ENCODE measurements around the gene ST6GALNAC5.
"Not testable (repeated sequence)": the region's sequence is repeated elsewhere in the genome, so short reads cannot be mapped to it uniquely, and the experiment has no call there.

Gene ST6GALNAC5

DNA sequence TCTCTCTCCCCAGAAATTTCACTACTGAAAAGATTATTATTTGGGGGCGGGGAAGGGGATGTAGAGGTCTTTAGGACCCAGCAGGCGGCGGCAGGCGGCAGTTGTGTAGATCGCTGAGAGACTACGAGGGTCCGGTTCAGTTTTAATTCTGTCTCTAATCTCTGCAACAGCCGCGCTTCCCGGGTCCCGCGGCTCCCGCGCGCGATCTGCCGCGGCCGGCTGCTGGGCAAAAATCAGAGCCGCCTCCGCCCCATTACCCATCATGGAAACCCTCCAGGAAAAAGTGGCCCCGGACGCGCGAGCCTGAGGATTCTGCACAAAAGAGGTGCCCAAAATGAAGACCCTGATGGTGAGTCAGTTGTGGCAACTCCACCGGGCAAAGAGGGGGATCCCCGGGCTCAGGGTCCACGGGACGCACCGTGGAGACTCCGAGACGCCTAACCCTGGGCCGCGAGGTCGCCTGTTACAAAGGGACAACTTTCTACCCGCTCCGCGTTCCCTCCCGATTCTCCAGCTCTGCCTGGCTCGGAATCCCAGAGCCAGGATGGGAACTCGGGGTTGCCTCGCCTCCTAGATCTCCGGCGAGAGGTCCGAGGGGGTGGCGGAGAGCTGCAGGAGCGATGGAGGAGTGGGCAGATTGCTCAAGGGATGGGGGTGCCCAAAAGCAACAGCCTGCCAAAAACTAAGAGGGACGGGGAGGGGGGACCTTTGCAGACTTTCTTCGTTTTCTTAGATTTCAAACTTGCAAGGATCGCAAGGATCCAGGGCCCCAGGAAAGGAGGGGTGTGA, at the start of gene ST6GALNAC5:
Gene ST6GALNAC5, plus strand, starts transcription at position 139 of the 789 bp plus-strand sequence.
- no peak for DNase-seq

DNA sequence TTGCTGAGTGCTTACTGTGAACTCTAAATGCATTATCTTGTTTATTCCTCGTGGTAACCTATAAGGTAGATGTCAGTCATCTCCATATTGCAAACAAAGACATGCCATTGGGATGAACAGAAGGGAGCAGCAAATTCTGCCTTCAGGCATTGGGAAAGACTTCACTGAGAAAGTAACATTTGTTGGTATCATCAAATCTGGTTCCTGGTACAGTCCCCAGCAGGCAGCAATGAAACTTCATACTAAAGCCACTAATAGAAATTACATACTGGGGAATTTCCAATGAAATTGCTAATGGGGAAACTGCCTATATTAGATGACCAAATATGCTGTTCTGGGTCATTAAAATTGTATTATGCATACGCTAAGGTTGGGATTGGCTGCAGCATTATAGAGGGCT, 47.3 kb upstream of the ST6GALNAC5 start:
- DNase-seq: no peak

DNA sequence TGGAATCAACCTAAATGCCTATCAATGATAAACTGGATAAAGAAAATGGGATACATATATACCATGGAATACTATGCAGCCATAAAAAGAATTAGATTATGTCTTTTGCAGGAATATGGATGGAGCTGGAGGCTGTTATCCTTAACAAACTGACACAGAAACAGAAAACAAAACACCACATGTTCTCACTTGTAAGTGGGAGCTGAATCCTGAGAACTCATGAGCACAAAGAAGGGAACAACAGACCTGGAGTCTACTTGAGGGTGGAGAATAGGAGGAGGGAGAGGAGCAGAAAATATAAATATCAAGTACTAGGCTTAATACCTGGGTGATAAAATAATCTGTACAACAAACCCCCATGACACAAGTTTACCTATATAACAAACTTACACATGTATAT, 44.3 kb upstream of the ST6GALNAC5 start:
- DNase-seq: not testable (repeated sequence)

DNA sequence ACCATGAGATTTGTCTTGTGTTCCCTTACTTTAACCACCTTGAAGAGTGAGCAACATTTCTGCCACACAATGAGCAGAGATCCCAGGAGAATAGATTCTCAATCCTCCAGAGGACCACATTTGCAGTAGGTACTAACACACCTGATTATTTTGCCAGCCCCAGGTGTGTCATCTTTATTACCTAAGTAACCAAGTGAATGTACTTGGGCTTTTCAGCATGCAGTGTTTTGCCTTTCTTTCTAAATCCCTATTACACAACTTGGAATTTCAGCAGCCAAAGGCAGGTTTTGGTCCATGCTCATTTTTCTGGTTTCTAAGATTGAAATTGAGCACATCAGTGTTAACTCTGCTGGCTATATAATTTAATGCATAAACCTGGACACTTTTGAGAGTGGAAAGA, 43.2 kb upstream of the ST6GALNAC5 start:
- no peak for DNase-seq

DNA sequence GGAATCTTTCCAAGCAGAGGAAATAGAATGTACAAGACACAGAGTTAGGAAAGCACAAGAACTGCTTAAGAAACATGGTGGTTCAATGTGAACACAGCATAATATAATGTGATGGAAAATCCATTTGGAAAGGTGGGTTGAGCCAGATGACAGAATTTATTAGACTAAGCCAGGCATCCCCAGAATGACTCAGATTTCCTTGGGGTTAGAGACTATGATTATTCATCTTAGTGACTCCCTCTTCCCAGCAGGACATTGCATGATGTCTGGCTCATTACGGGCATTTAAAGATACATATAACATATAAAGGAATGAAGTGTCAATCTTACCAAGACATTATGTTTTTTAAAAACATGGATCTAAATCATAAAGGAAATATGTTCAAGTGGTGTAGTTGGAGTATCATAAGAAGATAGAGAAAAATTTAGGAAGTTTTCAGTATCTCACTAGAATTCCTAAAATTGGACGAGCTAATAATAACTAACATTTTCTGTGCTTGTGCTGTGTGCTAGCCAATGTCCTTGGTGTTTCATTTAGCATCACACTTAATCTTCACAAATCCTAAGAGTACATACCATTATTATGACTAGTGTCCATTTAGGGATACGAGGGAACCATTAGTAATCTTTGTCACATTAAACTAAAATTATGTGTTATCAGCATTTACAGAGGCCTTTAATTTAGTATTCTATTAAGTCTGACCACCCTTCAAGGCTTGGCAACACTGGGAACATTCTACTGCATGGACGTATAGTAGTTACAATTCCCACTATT, 41.0 kb upstream of the ST6GALNAC5 start:
- no peak for DNase-seq

DNA sequence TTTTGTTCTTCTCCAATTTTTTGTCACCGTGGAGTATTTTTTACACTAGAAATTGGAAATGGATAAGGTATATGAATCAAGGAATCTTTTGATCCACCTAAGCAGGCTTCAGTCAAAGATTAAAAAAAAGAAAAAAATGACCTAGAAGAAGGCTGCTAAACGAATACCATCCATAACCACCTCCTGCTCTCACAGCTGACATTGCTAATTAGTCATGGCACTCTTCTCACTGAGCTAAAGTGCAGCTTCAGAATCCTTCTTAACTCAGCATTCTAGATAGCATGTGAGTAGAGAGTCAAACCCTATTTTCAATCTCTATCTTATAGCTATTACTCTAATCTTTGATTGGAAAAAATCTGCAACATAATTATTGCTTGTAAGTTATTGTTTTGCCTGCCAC, 40.2 kb upstream of the ST6GALNAC5 start:
- no peak for DNase-seq

DNA sequence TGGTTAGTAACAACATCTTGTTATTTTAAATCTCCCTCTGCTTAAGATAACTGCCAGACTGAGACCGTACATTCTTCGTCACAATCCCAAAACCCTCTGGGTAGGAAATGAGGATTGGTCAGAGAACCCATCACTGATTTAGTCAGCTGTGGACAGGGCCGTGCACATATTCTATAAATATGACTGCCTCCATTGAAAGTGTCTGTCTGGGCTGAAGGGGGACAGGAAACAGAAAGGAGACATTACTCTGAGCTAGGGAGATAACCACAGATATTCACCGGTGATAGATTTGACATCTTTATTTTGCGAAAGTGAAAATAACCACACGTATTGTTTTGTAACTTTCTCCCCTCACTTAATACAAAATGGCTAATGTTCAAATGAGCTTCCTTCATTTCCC, 36.9 kb upstream of the ST6GALNAC5 start:
- DNase-seq: no peak

DNA sequence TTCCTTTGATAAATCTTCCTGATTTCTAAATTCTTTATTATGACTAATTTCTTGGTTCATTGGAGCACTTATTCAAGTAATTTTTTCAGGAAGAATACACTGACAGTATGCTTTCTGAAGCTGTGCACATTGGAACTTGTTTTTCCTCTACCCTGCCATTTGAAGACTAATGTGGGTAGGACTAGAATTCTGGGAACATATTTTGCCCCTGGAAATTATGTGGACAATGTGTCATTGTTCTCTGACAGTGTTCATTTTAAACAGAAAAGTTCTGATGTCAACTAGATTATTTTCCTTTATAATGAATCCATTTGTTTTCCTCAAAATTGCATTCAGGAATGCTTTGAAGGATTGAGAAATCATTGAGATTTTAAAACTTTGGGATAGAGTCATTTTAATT, 34.8 kb upstream of the ST6GALNAC5 start:
- DNase-seq: no peak

DNA sequence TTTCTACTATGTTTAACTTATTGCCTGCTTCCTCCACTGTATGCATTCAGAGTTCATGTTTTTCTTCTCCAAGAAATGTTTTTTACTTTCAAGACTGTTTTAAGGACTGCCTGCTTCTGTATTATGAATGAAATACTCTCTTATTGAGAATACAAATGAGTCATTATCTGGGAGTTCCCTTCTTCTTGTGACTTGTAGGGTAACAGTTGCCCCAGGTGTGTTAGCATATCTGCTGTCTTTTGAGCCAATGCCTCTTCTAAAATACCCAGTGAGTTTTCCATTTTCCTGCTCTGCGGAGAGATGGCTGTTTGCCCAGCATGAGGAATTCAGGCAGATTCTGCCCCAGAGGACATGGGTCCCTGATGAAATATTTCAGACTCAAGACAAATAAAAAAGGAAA, 34.1 kb upstream of the ST6GALNAC5 start:
- no peak for DNase-seq

DNA sequence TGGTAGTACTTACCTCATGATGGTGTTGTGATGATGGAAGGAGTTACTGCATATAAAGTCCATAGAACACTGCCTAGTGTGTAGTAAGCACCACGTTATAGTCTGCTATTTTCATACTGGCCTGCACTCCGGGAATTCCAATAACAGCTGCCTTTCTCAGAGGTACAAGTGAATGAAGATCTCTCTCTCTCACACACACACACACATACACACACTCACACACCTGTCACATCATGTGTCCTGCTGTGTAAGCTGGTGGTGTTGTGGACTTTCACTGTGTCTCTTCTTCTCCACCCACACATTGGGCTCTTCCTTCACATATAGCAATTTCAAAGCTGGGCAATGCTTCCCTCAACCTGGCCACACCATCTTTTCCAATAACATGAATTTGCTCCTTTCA, 33.4 kb upstream of the ST6GALNAC5 start:
- no peak for DNase-seq

DNA sequence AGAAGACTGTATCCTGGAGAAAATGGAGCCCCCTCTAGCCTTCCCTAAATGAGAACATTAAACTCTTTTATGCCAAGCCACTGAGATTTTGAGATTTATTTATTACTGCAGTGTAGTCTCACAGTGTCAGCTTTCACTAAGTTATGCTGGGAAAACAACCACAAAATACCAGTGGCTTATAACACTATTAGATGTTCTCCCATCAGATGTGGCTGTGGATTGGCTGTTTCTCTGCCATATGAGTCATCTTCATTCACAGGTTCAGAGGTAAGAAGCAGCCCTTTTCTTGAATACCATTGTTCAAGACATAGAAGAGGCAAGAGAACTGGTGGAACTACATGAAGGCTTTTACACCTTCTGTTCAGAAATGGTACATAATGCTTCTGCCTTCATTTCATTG, 32.1 kb upstream of the ST6GALNAC5 start:
- no peak for DNase-seq

DNA sequence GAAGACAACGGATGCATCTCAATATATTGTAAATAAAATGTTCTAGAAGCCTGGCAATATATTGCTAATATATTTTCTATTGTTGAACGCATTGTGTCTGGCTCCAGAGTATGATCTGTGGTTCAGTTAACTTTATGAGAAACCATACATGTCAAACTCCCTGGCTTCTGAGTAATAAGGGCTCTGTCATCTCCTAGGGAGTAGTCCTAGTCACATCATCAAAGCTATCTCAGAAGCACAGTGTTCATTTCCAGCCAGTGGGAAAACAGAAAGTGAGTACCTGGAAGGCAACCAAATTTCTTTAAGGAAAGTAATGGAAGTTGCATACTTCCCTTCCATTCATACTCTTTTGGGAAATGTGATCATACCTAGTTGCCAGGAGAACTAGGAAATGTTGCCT, 27.0 kb upstream of the ST6GALNAC5 start:
- no peak for DNase-seq

DNA sequence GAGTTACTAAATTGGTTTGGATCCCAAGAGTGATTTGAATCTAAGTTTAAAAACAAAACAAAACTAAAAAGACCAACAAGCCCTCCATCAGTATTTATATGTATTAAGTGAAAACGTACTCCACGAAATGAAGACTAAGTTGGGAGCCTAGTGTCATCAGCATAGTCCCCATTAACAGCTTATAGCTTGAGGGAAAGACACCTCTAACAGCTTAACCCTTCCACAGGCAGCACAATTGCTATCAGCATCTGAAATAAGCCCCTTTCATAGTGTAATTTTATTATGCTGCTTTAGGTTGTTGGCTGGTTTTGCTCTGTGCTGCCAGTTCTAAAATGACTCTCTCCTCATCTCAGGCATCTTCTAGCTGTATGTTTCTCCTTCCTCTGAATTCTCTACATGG, 25.8 kb upstream of the ST6GALNAC5 start:
- no peak for DNase-seq

DNA sequence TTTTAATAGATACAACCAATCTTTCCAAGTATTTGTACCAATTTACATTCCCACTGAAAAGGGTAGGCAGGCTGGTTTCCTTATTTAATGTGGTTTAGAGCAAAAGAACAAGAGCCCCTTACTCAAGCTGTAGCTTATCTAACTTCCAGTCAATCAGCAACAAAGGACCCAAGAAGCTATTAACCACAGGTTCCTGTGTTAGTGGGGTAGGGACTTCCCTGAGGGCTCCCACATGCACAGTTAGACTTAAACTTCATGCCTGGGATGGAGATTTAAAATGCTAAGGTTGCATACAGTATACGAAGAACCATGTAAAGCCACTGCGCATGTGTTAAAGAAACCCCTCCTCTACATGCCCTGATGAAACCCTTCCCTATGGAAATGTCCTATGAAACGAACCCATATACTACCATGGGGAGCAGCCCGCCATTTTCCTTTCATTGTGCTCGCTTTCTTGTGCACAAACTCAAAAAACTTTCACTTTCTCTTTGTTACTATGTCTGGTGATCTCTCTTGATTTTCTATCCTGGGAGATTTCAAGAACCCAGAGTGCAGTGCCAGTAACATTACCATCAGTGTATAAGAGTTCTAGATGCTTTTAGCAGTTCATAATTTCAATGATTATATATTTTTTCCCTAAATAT, 23.3 kb upstream of the ST6GALNAC5 start:
- DNase-seq: no peak

DNA sequence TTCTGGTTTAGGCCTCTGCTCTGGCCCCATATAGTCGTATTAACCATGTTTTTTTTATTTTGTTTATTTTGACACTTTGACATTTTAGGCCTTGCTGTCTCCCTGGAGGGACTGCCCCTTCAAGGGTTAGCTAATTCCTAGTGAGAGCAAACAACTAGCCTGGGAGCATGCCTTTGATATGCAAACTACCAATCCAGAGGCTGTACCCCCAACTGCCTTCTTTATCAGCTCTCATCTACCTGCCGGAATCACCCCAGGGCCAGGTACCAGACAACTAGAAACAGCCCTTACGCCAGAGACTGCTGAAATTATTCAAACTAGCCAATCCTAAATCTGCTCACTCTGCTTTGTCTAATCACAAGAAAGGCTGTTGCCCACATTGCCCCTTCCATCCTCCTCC, 13.0 kb upstream of the ST6GALNAC5 start:
- no peak for DNase-seq

DNA sequence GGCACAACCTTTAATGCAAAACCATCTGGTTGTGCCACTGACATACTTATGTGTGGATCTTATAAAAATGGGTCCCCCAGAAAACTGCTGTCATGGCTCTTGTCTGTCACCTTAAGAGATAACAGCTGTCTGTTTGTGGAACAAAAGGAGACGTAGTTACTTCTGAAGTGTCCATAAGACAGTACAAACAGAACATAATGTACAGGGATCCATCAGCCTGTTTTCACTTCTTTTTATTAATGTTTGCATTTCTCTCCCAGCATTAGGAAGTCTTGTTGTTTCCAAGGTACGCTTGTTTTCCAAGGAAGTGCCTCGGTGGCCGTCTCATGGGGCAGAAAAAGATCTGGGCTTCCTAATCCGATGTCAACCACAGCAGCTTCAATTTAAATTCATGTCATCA, 11.2 kb upstream of the ST6GALNAC5 start:
- no peak for DNase-seq

DNA sequence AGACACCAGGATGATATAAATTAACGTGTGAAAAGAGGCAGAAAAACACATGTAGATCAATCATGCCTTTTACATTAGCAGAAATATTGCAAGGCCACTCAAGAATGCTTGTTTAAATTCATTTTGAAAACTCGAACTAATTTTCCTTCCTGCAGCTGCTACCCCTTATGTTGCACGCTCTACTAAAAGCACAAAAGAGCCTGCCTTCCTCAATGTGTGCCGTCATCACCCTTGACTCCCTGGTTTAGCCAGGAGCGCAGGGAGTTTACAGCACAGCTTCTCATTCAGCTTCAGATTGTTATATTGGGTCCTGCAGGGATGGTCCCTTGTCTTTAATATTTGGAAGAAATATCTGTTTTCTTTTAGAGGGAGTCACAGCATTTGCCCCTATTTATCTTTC, 10.1 kb upstream of the ST6GALNAC5 start:
- DNase-seq: no peak

DNA sequence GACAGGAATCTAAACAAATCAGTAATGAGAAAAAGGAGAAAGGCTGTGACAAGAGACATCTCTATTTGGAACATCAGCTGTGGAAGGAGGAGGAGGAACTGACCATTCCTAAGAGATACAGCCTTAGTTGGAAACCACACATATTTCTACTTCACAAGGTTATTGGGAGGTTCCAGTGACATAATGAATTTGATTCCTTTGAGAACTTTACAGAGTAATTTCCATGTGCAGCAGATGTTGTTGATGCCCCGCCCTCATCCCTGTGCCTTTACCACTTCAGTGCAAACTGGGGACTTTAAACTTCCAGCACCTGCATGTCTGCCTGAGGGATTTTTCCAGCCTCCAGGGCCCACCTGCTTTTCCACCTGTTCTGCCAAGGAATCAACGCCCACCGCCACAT, 9.3 kb upstream of the ST6GALNAC5 start:
- no peak for DNase-seq

DNA sequence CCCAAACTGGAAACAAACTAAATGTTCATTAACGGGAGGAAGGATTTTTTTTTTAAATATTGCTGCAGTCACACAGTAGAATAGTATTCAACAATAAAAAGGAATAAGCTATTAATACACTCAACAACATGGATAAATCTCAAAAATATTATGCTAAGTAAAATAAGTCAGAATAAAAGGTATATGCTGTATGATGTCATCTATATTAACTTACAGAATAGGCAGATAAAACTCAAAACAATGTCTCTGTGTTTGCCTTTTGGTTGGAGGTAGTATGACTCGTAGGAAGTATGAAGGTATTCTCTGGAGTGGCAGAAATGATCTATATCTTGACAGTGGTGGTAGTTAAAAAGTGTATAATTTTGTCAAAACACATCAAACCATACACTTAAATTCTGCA, 6.1 kb upstream of the ST6GALNAC5 start:
- no peak for DNase-seq

DNA sequence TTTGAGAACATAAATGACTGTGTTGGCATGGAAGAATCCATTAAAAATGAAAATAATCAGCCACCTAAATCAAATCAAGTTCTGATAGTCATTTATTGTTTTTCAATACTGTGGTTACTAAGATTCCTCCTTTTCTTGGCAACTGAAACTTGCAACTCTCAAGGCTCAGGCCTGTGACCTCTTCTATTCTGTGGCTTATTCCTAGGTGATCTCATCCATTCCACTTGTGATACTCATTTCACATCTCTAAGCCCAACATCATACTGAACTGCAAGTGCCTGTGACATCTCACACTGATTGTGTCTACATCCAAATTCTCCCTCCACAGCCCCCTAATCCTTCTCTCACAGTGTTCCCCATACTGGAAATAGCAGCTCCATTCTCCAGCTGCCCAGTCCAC, 4.8 kb upstream of the ST6GALNAC5 start:
- no peak for DNase-seq

DNA sequence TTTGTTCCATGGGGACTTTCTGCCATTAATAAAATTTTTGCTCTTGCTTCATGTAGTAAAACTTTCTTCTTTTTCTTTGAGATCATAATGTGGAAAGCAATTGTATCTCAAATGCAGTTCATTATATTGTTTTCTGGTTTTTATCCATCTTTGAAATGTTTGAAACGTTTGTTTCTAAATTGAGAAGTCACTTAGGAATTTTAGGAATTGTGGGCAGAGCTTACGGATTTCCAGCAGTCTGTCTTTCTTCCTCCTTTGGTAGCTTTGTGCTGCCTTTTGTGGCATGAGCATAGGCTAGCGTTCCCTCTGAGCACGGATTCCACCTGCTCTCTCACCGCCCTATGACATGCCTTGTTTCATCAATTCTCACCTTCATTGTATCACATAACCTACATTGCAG, 2.9 kb upstream of the ST6GALNAC5 start:
- DNase-seq: no peak

DNA sequence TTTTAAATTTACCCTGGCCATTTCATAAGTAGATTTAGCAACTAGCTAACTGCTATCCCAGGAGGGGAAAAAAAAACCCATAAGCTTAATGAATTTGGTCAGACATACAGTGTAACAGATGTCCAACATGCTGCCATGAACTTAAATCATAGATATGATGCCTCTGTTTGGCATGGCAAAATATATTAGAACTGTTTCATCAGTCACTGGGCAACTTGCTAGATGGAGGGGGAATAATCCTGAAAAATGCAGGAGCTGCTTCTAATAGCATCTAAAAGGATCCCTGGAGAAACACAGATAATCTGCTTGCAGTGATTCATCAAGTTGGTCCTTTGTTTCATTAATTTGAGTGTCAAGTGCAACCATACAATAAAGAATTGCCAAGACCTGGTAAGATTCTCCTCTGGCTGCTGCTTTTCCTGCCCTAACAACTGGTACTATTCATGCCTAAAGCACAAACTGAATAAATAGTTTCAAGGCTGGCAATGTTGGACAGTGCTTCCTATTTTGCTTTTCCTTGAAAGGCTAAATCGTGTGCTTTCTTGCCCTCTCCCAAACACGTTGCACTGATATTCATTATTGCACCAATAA, 1.5 kb upstream of the ST6GALNAC5 start:
- DNase-seq: no peak

DNA sequence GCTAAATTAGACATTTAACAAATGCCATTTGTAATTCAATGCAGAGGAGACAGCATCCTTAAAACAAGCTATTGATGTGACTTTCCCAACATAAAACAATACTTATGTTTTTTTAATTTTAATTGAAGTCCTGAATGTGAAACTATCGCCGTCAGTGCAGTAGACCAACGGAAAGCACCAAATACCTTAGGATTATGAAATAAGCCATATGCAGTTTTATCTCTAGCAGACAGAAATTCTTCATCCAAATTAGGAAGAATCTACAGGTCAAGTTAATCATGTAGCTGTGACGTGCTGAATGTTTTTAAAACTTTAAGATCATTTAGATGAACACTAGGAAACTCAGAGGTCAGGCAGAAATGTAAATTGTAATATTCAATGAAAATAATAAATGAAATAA, 714 bp upstream of the ST6GALNAC5 start:
- no peak for DNase-seq

All from CD4-positive, alpha-beta T cell treated with Interferon gamma for 1 hour (primary cell).